GM21786 (cell line): Measurements from ENCODE around the gene PRRC2B.
"Not testable (repeated sequence)": the region's sequence is repeated elsewhere in the genome, so short reads cannot be mapped to it uniquely, and the experiment has no call there.

Source experiments
- ATAC-seq: cut with Tn5 transposase; IDR thresholded peaks from one replicate; pipeline ENCODE4 v1.9.1; 2021; ENCODE audit not compliant: unreplicated experiment

The PRRC2B gene

DNA sequence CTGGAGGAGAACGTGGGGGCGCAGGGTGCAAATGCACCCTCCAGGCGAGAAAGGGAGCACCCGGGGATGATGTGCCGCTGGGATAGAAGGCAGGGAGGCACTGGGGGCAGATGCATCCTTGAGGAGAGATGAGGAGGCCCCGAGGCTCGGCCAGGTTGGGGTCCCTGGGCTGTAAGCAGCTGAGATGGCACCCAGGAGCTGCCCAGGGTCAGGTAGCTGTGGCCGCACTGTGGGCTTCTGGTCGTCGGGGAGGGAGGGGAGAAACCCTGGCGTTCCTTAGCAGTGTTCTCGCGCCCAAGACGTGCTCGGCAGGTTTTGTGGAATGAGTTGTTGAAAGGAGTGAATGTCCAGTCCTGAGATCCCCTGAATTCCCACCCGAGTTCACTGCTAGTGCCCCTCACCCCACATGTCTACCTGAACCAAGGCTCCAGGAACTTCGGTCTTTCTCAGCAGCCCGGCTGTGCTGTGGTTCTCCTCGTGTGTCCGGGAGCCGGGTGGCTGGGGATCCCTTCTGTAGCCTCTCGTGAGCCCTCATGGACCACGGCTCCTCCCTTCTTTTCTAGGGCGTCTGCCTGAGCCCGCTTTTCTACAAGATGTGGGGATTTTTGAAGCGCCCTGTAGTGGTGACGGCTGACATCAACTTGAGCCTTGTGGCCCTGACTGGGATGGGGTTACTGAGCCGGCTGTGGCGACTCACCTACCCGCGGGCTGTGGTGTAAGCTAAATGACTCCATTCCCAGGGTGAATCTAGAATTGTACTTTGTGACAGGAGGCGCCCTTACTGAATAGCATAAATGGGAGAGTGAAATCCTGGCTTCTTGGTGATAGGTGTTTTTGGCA is 110.0 kb downstream of the PRRC2B start:
- ATAC-seq: no peak

DNA sequence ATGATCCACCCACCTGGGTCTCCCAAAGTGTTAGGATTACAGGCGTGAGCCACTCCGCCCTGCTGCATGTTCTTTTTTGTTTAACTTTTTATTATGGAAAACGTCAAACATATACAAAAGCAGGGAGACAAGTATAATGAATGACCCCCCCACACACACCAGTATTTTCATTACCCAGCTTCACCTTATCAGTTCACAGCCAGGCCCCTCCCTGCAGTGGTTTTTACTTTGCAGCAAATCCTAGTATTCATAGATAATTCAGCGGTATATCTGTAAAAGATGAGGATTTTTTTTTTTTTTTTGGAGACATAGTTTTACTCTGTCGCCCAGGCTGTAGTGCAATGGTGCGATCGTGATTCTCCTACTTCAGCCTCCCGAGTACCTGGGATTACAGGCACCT is 111.1 kb downstream of the PRRC2B start:
- no peak for ATAC-seq

DNA sequence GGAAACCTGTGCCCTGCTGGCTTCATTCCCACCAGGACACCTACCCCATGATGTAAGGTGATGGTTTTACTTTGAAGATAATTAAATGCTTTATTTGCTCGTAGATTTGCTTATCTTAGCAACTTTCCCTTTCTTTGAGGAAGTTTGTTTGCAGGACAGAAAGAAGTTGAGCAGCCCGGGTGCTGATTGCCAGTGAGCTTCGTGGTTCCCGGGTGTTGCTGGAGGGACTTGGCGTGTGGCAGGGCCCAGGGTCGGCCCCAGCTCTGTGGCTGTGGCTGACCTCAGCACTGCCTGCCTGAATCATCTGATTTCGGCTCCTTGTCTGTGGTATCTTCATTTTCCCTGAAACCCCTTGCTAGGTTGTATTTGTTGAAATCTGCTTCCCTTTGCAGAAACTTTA is 117.5 kb downstream of the PRRC2B start:
- ATAC-seq: no peak

DNA sequence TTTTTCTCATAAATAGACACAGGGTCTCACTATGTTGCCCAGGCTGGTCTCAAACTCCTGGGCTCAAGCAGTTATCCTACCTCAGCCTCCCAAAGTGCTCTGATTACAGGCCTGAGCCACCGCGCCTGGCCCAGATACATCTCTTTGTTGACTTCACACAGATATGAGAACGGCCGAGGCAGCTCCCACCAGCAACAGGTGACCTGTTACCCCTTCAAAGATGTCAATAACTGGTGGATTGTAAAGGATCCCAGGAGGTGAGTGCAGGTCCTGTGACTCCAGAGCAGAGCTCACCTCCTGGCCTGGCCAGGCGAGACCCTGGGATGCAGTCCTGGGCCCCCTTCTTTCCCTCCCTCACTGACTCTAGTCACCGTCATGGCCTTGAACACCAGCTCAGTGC is 118.0 kb downstream of the PRRC2B start:
- ATAC-seq: no peak

DNA sequence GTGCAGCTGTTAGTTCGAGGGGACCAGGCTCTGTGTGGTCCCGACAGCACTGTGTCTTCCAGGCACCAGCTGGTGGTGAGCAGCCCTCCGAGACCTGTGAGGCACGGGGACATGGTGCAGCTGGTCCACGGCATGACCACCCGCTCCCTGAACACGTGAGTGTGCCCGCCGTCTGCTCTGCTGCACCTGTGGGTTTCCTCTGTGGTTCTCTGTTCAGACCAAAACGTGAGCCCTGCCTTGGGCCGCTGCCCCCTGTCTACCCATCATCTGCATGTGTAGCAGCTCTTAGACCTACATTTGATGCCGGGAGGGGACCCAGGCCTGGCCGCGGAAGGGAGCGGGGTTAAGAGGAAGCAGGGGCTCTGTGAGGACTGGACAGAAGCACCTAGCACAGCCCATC is 119.3 kb downstream of the PRRC2B start:
- no peak for ATAC-seq

DNA sequence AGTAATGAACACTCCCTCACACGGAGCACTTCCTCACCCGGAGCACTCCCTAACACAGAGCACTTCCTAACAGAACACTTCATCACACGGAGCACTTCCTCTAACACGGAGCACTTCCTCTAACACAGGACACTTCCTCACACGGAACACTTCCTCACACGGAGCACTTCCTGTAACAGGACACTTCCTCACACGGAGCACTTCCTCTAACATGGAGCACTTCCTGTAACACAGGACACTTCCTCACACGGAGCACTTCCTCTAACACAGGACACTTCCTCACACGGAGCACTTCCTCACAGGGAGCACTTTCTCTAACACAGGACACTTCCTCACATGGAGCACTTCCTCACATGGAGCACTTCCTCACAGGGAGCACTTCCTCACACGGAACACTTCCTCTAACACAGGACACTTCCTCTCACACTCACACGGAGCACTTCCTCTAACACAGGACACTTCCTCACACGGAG is 121.7 kb downstream of the PRRC2B start:
- not testable (repeated sequence) for ATAC-seq

DNA sequence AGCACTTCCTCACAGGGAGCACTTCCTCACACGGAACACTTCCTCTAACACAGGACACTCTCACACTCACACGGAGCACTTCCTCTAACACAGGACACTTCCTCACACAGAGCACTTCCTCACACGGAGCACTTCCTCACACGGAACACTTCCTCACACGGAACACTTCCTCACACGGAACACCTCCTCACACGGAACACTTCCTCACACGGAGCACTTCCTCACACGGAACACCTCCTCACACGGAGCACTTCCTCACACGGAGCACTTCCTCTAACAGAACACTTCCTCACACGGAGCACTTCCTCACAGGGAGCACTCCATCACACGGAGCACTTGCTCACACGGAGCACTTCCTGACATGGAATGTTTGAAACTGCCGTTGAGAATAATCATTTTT is 122.2 kb downstream of the PRRC2B start:
- no peak for ATAC-seq

DNA sequence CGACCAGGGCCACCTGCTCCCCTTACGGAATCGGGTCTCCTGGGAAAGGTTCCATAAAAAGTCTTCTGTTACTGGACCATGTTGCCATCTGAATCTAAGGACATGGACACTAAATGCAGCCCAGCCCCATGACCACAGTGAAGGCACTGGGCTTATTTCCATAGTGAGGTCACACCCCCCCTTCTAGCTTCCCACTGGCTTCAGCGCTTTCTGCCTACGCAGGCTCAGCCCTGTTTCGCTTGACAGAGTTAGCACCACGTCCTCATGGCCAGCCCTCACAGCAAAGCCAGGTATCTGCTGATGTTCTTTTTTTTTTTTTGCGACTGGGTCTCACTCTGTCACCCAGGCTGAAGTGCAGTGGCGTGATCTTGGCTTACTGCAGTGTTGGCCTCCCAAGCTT is 123.0 kb downstream of the PRRC2B start:
- ATAC-seq: no peak

DNA sequence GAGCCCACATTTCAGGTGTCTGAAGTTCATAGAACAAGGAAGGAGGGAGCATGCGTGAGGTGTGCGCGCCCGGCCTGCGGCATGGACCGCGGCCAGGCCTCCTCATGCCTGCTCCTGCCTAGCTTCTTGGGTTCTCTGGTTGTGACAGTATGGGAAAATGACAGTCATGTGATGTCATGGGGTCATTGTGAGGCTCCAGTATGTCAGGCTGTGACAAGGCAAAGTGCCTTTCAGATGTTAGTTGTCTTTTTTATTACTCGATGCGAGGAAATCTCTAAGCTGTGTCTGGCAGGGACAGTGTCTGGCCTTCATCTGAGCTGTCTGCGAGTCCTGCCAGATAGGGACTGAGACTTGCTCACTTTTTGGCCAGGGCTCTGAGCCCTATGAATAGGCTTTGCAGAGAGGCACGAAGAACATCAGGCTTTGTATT is 123.9 kb downstream of the PRRC2B start:
- no peak for ATAC-seq

DNA sequence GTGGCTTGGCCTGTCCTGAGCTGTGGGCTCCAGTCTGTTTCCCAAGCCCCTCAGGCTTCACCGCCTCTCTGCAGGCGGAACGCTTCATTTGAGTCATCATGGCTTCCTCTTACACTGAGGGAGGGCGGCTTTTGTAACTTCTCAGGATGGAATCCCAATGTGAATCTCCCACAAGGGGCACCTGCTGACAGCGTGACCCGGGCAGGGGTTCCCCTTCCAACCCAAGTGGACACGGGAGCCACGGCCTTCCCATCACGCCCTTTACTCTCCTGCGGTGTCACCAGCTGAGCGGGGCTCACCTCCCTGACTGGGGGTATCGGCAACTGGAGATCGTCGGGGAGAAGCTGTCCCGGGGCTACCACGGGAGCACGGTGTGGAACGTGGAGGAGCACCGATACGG is 124.7 kb downstream of the PRRC2B start:
- no peak for ATAC-seq

DNA sequence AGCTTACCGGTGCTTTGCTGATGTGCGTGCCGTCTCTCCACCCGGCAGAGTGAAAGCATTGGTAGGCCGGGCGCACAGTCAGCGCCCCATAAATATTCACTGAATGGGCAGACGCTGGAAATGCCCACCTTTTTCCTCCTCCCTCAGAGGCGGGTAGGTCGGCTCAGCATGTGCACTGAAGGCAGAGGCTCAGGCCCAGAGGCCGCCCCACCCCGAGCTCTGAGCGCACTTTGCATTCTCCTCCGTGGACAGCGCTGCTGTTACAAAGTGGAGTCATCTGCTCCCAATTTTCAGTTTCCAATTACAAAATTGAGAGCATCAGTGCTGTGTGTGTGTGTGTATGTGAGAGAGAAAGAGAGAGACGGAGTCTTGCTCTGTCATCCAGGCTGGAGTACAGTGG is 126.6 kb downstream of the PRRC2B start:
- ATAC-seq: no peak

DNA sequence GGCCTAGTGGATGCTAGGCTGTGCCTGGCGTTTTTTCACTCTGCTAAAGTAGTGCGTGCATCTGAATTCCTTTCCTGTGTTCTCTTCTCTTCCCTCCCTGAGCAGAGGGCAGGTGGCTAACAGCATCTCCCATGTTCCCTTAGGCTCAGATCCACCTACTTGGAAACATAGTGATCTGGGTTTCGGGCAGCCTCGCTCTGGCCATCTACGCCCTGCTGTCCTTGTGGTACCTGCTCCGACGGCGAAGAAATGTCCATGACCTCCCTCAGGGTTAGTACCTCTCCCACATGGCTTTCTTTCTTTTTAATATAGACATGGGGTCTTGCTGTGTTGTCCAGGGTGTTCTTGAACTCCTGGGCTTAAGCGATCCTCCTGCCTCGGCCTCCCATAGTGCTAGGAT is 127.3 kb downstream of the PRRC2B start:
- no peak for ATAC-seq

DNA sequence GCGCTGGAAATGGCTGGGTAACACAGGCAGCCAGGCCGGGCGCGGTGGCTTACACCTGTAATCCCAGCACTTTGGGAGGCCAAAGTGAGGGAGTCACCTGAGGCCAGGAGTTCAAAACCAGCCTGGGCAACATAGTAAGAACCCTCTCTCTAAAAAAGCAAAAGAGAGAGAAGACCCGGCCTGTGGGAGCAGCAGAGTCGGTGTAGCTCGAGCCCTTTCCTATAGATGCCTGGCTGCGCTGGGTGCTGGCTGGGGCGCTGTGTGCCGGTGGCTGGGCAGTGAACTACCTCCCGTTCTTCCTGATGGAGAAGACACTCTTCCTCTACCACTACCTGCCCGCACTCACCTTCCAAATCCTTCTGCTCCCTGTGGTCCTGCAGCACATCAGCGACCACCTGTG is 127.9 kb downstream of the PRRC2B start:
- ATAC-seq: no peak

DNA sequence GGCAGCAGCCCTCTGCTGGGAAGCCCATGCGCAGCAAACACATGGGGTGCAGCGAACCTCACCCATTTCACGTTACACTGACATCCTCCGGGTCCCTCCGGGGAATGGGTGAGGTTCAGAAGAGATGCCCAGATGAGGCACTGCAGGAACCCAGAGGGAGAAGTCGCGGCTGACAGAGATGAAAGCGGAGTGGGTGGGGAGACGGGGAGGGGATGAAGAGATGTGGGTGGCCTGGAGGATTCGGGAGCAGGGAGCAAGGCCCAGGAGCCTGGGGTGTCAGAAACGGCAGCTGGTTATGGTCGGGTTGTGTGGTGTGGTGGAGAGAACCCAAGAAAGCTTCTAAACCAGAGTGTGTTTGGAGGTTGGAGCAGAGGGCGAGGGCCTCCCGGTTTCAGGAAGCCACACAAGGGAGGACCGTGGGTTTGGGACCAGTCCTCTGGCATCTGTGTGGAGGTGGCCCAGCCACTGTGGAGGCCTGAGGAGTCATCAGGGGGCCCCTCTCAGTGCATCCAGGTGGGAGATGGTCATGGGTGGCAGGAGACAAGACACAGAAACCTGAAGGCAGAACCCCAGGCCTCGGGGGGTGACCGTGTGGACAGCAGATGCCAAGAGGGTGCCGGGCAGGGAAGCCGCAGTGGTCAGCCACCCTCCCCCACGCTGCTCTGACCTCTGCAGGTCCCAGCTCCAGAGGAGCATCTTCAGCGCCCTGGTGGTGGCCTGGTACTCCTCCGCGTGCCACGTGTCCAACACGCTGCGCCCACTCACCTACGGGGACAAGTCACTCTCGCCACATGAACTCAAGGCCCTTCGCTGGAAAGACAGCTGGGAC is 128.6 kb downstream of the PRRC2B start:
- ATAC-seq: no peak

DNA sequence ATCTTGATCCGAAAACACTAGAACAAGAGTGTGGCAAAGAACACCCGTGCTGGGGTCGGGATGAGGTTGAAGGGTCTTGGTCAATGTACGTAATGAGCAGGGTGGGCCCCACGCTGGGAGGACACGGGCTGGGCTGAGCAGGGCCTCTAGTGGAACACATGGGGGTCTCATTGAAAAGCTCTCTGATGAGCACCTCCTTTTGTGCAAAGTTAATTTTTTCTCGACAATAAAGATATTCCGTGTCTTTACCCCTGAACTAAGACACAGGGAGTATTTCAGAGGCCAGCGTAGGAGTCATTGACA is 129.2 kb downstream of the PRRC2B start:
- no peak for ATAC-seq

DNA sequence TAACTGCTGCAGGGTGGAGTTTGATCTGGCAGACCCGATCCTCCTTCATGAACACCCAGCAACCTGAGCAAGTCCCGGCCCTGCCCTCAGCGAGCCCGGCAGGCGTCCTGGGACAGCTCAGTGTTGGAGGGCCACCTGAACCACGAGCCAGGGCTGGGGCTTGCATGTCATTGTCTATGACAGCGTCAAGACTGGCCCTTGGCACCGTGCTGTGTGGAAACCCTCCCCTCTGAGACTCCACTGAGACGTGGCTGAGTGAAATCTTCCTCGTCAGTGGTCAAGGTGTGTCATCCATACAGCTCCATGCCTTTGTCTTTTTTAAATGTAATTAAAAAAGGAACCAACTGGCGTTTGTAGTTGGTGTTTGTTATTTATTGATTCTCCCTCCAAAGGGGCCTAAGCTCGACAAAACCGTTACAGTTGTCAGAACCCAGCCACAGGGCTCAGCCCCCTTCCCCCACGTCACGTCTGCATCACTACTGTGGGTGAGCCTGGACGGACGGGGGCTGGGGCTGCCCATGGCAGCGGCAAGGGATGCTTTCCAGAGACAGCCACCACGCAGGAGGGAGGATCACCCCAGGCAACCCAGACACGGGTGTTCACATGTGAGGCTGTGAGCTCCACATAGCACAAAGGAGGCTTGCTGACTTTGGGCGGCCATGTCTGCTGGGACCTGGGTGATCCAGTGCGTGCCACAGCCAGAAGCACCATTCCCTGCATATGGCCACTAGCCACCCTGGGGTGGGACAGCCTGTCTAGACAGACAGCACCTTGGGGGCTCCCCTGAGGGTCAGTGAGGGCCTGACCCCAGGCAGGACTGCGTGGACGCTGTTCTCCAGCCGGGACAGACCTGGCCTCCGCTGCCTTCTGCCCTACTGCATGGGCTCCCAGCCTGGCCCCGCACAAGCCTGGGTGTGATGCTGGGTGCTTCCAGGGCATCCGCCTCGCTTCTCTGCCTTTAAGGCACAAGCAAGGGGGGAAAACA is 129.9 kb downstream of the PRRC2B start:
- no peak for ATAC-seq

DNA sequence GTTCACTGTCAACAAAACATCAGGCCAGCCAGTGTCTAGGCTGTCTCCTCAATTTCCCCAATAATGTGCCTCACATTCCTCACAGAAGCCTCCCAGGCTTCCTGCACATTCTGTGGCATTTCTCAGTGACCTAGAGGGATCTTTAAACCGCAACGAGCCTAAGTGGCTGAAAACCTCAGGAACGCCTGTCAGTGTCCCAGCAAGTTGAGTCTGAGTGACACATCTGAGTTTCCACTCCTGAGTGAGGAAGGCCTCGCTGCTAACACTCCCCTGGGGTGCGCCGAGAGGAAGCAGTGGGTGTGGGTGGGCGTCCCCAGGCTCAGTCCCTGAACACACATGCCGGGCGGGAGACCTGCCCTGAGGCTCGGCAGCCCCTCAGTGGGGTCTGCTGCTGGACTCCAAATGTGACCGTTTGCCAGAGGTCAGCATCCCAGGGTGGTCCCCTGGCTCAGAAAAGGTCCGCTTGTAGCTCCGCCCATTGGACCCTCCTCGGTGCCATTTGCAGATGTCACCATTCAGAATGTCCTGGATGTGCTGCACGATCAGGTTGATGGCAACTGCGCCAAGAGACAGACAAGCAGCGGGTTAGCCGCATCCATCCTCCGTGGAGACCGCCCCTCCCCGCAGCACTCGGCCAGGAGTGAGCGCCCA is 130.9 kb downstream of the PRRC2B start:
- no peak for ATAC-seq

DNA sequence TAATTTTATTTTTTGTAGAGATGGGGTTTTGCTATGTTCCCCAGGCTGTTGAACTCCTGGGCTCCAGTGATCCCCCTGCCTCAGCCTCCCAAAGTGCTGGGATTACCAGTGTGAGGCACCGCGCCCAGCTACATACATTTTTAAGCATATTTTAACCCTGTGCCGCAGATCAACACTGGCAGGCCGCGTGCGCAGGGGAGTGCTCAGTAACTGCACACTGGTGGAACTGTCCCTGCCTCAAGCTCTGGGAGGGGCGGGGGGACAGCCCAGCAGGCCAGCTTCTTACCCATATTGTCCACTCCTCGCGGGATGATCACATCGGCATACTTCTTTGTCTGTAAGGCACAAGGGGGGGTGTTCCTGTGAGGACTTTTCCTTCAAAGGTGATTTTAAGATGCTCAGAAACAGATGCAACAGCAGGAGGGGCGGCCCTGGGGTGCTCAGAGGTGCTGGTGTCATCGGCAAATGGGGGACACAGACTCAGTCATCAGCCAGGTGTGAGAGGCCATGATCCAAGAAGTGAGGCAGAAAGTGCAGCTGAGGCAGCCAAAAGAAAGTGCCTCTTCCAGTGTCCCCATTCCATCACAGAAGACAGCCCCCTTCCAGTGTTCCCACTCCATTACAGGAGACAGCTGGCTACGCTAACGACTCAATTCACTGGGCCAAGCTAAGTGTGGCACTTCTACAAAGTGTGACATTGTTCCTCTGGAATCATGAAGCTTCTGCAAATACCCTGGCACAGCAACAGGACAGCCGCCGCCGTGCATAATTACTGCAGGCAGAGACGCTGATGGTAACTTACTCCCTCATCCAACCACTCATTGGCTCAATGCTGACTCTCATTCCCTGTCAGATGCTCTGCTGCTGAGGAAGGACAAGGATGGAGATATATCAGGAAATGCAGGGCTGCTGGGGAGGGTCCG is 132.0 kb downstream of the PRRC2B start:
- ATAC-seq: no peak

DNA sequence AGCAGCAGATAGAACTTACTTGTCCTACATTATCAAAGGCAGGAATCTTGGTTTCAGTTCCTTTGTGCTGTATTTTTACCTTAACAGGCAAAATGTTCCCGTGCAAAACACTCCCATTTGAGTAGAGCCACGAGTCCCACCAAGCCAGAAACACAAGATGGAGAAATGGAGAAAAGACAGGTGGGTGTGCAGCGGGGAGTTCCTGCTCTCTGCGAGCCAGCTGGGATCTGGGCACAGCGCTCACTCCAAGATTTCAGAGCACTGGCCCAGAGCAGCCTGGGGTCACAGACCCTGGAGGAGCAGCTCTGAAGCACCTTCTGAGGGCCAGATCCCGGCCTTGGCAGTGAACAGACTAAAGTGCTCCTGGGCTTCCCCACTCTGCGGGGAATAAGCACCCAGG is 134.3 kb downstream of the PRRC2B start:
- ATAC-seq: no peak
